H9 (cell line): Measurements from ENCODE around the gene GCM1. TPM values are rescaled to one million over a fixed set of nuclear protein-coding genes. Genes with fewer than 3 reads are reported as not detected.

Experiments
- DNase-seq: peaks from one replicate; pipeline ENCODE4 v3.0.0-alpha.2; 2017
- H2AFZ ChIP-seq: one replicate; pipeline ENCODE4 v1.6.1; 2013; ENCODE audit warnings: mild to moderate bottlenecking, low read length, control low read depth, moderate library complexity
- H2AK5ac ChIP-seq: 2 replicates; pipeline ENCODE4 v1.6.1; 2013; ENCODE audit warnings: low read length, control low read depth, mixed read lengths; ENCODE audit not compliant: insufficient read length
- H2BK120ac ChIP-seq: one replicate; pipeline ENCODE4 v1.6.1; 2013; ENCODE audit warnings: low read depth, mild to moderate bottlenecking, low read length, control low read depth, inconsistent platforms; ENCODE audit not compliant: poor library complexity, severe bottlenecking
- H2BK12ac ChIP-seq: 2 replicates; pipeline ENCODE4 v1.6.1; 2013; ENCODE audit warnings: low read length, control low read depth, mixed read lengths, low read depth; ENCODE audit not compliant: insufficient read length
- H2BK15ac ChIP-seq: 2 replicates; pipeline ENCODE4 v1.6.1; 2013; ENCODE audit warnings: low read depth, low read length, control low read depth
- H2BK20ac ChIP-seq: one replicate; pipeline ENCODE4 v1.6.1; 2013; ENCODE audit warnings: low read depth, mild to moderate bottlenecking, low read length, control low read depth, inconsistent platforms; ENCODE audit not compliant: poor library complexity, severe bottlenecking
- H2BK5ac ChIP-seq: 2 replicates; pipeline ENCODE4 v1.6.1; 2013; ENCODE audit warnings: low read length, control low read depth, mixed read lengths; ENCODE audit not compliant: insufficient read length
- H3K14ac ChIP-seq: 2 replicates; pipeline ENCODE4 v1.6.1; 2013; ENCODE audit warnings: low read length, control low read depth; ENCODE audit not compliant: insufficient read depth
- H3K18ac ChIP-seq: 2 replicates; pipeline ENCODE4 v1.6.1; 2013; ENCODE audit warnings: low read depth, mild to moderate bottlenecking, mixed read lengths, low read length, control low read depth; ENCODE audit not compliant: insufficient read length
- H3K23ac ChIP-seq: 2 replicates; pipeline ENCODE4 v1.6.1; 2013; ENCODE audit warnings: low read length, control low read depth, mixed read lengths, low read depth; ENCODE audit not compliant: insufficient read length
- H3K23me2 ChIP-seq: 2 replicates; pipeline ENCODE4 v1.6.1; 2013; ENCODE audit warnings: low read depth, mild to moderate bottlenecking, mixed read lengths, low read length, control low read depth; ENCODE audit not compliant: insufficient read length, poor library complexity, severe bottlenecking
- H3K27ac ChIP-seq: 2 replicates; pipeline ENCODE4 v1.5.1; 2013; ENCODE audit warnings: low read length, control low read depth, mixed read lengths, low read depth; ENCODE audit not compliant: insufficient read length
- H3K27me3 ChIP-seq: 2 replicates; pipeline ENCODE4 v1.6.1; 2013; ENCODE audit warnings: low read length, control low read depth, inconsistent platforms; ENCODE audit not compliant: insufficient read depth
- H3K4ac ChIP-seq: 2 replicates; pipeline ENCODE4 v1.6.1; 2013; ENCODE audit warnings: low read depth, mild to moderate bottlenecking, control low read depth, inconsistent platforms, low read length, moderate library complexity
- H3K4me1 ChIP-seq: 2 replicates; pipeline ENCODE4 v1.6.1; 2013; ENCODE audit warnings: low read length, control low read depth, inconsistent platforms; ENCODE audit not compliant: insufficient read depth
- H3K4me2 ChIP-seq: 2 replicates; pipeline ENCODE4 v1.6.1; 2013; ENCODE audit warnings: low read length, control low read depth, mixed read lengths; ENCODE audit not compliant: insufficient read length, insufficient read depth
- H3K56ac ChIP-seq: 2 replicates; pipeline ENCODE4 v1.6.1; 2013; ENCODE audit warnings: low read depth, mild to moderate bottlenecking, mixed read lengths, low read length, control low read depth; ENCODE audit not compliant: insufficient read length
- H3K79me1 ChIP-seq: 2 replicates; pipeline ENCODE4 v1.6.1; 2013; ENCODE audit warnings: low read depth, mild to moderate bottlenecking, moderate library complexity, low read length, control low read depth, inconsistent platforms; ENCODE audit not compliant: insufficient read depth, poor library complexity, severe bottlenecking
- H3K79me2 ChIP-seq: 2 replicates; pipeline ENCODE4 v1.6.1; 2013; ENCODE audit warnings: low read length, control low read depth, inconsistent platforms; ENCODE audit not compliant: insufficient read depth
- H3K9ac ChIP-seq: 2 replicates; pipeline ENCODE4 v1.6.1; 2013; ENCODE audit warnings: low read length, control low read depth, mixed read lengths; ENCODE audit not compliant: insufficient read length; ENCODE audit errors: extremely low read depth
- H3K9me3 ChIP-seq: one replicate; pipeline ENCODE4 v1.6.1; 2013; ENCODE audit warnings: low read depth, low read length, inconsistent platforms; ENCODE audit not compliant: control insufficient read depth
- H3T11ph ChIP-seq: one replicate; pipeline ENCODE4 v1.6.1; 2013; ENCODE audit warnings: mild to moderate bottlenecking, low read length, control low read depth, inconsistent platforms
- H4K20me1 ChIP-seq: one replicate; pipeline ENCODE4 v1.6.1; 2013; ENCODE audit not compliant: control insufficient read depth, insufficient read length, insufficient read depth
- H4K5ac ChIP-seq: 2 replicates; pipeline ENCODE4 v1.6.1; 2013; ENCODE audit warnings: low read depth, mild to moderate bottlenecking, mixed read lengths, low read length, control low read depth; ENCODE audit not compliant: insufficient read length
- H4K8ac ChIP-seq: replicated peaks from 2 replicates; pipeline ENCODE4 v1.6.1; 2013; ENCODE audit warnings: low read length, control low read depth, mixed read lengths, low read depth; ENCODE audit not compliant: insufficient read length
- H4K91ac ChIP-seq: 2 replicates; pipeline ENCODE4 v1.6.1; 2013; ENCODE audit warnings: low read depth, mild to moderate bottlenecking, moderate library complexity, mixed read lengths, low read length, control low read depth; ENCODE audit not compliant: insufficient read length
- H3K27ac Mint-ChIP-seq, 3 experiments: 2 replicates in 2 of 3; 3 replicates in 1 of 3; pipeline ENCODE4 v1.8.0; 2020 to 2021; ENCODE audit warnings: mixed read lengths in 3 of 3, mild to moderate bottlenecking in 1 of 3, moderate library complexity in 1 of 3
- H3K27me3 Mint-ChIP-seq: 2 replicates; pipeline ENCODE4 v1.8.0; 2021; ENCODE audit warnings: low read depth, mild to moderate bottlenecking, moderate library complexity, mixed read lengths
- H3K36me3 Mint-ChIP-seq, 3 experiments: 2 replicates in 2 of 3; 3 replicates in 1 of 3; pipeline ENCODE4 v1.8.0; 2020 to 2021; ENCODE audit warnings: low read depth in 3 of 3, mixed read lengths in 3 of 3; ENCODE audit not compliant: insufficient read depth in 1 of 3
- H3K4me1 Mint-ChIP-seq, 2 experiments: 2 replicates each; pipeline ENCODE4 v1.8.0; 2020; ENCODE audit warnings: mixed read lengths in 2 of 2
- H3K4me3 Mint-ChIP-seq, 2 experiments: 2 replicates in 1 of 2; 3 replicates in 1 of 2; pipeline ENCODE4 v1.8.0; 2020 to 2021; ENCODE audit warnings: mild to moderate bottlenecking in 2 of 2, mixed read lengths in 2 of 2, moderate library complexity in 1 of 2
- H3K9me3 Mint-ChIP-seq, 2 experiments: 2 replicates in 1 of 2; 3 replicates in 1 of 2; pipeline ENCODE4 v1.8.0; 2020; ENCODE audit warnings: mild to moderate bottlenecking in 2 of 2, mixed read lengths in 2 of 2, moderate library complexity in 1 of 2
- WGBS: extraction: QIAGEN DNeasy Blood & Tissue Kit; methylation state at CpG from one replicate; pipeline ENCODE4 v1.1.7; 2013; ENCODE audit warnings: missing lambda C conversion rate, low lambda C conversion rate, mixed read lengths; ENCODE audit not compliant: insufficient read length; ENCODE audit errors: extremely low coverage; 5-methylcytosine and 5-hydroxymethylcytosine counted together
- total RNA-seq: library from RNA; stranded (reverse); gene quantifications from 2 replicates; pipeline ENCODE4 v1.2.1, GENCODE V29; 2021
- TF ChIP-seq, protein P1 (sequence below): fragments of 200-600 bp; sonication (generic); conservative IDR thresholded peaks from 3 replicates; pipeline ENCODE4 v1.8.0; 2021; ENCODE audit warnings: antibody characterized with exemption, mild to moderate bottlenecking

The GCM1 gene
- total RNA-seq, 1 experiment from 2014 or later: not detected

DNA sequence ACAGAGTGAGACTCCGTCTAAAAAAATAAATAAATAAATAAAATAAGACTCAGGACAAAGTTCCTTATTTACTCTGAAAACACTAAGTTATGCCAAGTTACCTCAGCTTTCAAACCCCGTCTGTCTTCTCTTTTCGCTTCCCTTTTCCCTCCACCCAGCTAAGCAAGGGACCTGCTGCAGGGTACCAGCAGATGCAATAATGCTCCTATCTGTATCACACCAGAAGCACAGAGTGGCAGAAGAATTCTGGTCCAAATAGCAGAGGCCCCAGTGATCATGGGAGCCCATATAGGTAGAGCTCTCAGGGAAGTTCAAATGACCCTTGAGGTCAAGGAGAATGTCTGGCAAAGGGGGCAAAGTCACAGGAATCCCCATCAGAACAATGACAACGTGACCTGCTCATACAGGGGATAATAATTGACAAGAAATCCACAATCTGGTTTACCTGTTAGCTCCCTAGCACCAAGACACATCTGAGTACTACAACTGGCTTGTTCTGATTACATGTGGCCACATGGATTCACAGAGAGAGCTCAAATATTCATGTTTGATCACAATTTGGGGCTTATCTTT is 8.7 kb downstream of the GCM1 start:
- H3K23me2 ChIP-seq: no peaks in the 10 kb centered on the region
- no peak overlapping the region for H3K56ac ChIP-seq
- no peak overlapping the region for H2BK15ac ChIP-seq
- no CpG with 5 or more reads among the region's 4 CpGs for WGBS
- no peak overlapping the region for H2BK120ac ChIP-seq
- H3K4ac ChIP-seq: no peak overlapping the region
- H2AK5ac ChIP-seq: no peak overlapping the region
- Mint-ChIP-seq H3K27me3 (no peaks in the 10 kb centered on the region), H3K4me3 (no peak overlapping the region), H3K4me1 (peaks cover 3 to 6% of the 10 kb centered on the region in 2 experiments), H3K9me3 (no peaks in the 10 kb centered on the region), H3K36me3 (no peaks in the 10 kb centered on the region), H3K27ac (0 out of 7 replicates have a peak overlapping the region, but pooled peaks of 1 of the 3 experiments have one; percentile 28)
- H3T11ph ChIP-seq: no peak overlapping the region
- no peak overlapping the region for H3K23ac ChIP-seq
- no peak overlapping the region for H3K4me2 ChIP-seq
- no peaks in the 10 kb centered on the region for H3K27me3 ChIP-seq
- H3K79me1 ChIP-seq: no peaks in the 10 kb centered on the region
- H2BK5ac ChIP-seq: no peak overlapping the region
- no peak for DNase-seq
- H2BK12ac ChIP-seq: no peak overlapping the region
- no peak overlapping the region for H2AFZ ChIP-seq
- no peak overlapping the region for H4K91ac ChIP-seq
- no peaks in the 10 kb centered on the region for H3K9me3 ChIP-seq
- no peaks in the 10 kb centered on the region for H3K79me2 ChIP-seq
- no peaks in the 10 kb centered on the region for H4K20me1 ChIP-seq
- no peak overlapping the region for H4K5ac ChIP-seq
- no peak overlapping the region for H3K9ac ChIP-seq
- H3K27ac ChIP-seq: no peak overlapping the region
- H2BK20ac ChIP-seq: no peak overlapping the region
- no peaks in the 10 kb centered on the region for H3K4me1 ChIP-seq
- no peak overlapping the region for H3K14ac ChIP-seq
- no peak overlapping the region for H4K8ac ChIP-seq
- TF ChIP-seq, protein P1, sequence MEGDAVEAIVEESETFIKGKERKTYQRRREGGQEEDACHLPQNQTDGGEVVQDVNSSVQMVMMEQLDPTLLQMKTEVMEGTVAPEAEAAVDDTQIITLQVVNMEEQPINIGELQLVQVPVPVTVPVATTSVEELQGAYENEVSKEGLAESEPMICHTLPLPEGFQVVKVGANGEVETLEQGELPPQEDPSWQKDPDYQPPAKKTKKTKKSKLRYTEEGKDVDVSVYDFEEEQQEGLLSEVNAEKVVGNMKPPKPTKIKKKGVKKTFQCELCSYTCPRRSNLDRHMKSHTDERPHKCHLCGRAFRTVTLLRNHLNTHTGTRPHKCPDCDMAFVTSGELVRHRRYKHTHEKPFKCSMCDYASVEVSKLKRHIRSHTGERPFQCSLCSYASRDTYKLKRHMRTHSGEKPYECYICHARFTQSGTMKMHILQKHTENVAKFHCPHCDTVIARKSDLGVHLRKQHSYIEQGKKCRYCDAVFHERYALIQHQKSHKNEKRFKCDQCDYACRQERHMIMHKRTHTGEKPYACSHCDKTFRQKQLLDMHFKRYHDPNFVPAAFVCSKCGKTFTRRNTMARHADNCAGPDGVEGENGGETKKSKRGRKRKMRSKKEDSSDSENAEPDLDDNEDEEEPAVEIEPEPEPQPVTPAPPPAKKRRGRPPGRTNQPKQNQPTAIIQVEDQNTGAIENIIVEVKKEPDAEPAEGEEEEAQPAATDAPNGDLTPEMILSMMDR: no peak
- no peak overlapping the region for H3K18ac ChIP-seq
